Astrocyte of the cerebellum (primary cell): Measurements from ENCODE around the gene NPFFR1.

ENCODE experiments used
- DNase-seq: peaks from one replicate; pipeline ENCODE4 v3.0.0-alpha.2; 2011; ENCODE audit warnings: low read depth
- H3K4me3 ChIP-seq: 2 replicates; pipeline ENCODE4 v1.5.1; 2011; ENCODE audit warnings: mild to moderate bottlenecking, low read depth, low read length, moderate library complexity
- CTCF ChIP-seq: IDR thresholded peaks from 2 replicates; pipeline ENCODE4 v1.5.1; 2012; ENCODE audit warnings: low read length, low read depth, moderate library complexity, mild to moderate bottlenecking; ENCODE audit errors: missing control alignments
- in situ Hi-C: cut with HindIII; loops from 2 replicates; pipeline ENCODE4 v1.10.0; 2017; ENCODE audit warnings: low sequenced_read_pairs

The NPFFR1 gene

GRCh38 chr10:70295926-70296325 lies 12.1 kb upstream of the NPFFR1 start:
- in situ Hi-C loops: no loop called here
- no peak for TF ChIP-seq CTCF
- no peak overlapping the region for H3K4me3 ChIP-seq
- no peak for DNase-seq

- H3K4me3 ChIP-seq: no peak overlapping the region
- TF ChIP-seq CTCF: no peak
- in situ Hi-C loops: no loop called here
- no peak for DNase-seq
These were observed 11.5 kb upstream of the NPFFR1 start for GRCh38 chr10:70295321-70295720.

GRCh38 chr10:70293169-70293843 lies 9.5 kb upstream of the NPFFR1 start:
- no peak for DNase-seq
- in situ Hi-C loops: no loop called here
- TF ChIP-seq CTCF: no peak
- H3K4me3 ChIP-seq: no peak overlapping the region

GRCh38 chr10:70292004-70292403 lies 8.2 kb upstream of the NPFFR1 start:
- no peak for DNase-seq
- no peak overlapping the region for H3K4me3 ChIP-seq
- TF ChIP-seq CTCF: no peak
- in situ Hi-C loops: no loop called here

- TF ChIP-seq CTCF: no peak
- DNase-seq: no peak
- no peak overlapping the region for H3K4me3 ChIP-seq
- in situ Hi-C loops: no loop called here
These were observed 5.9 kb upstream of the NPFFR1 start for GRCh38 chr10:70289739-70290138.

- in situ Hi-C loops: no loop called here
- DNase-seq: no peak
- no peak for TF ChIP-seq CTCF
- H3K4me3 ChIP-seq: no peak overlapping the region
These were observed 2.8 kb upstream of the NPFFR1 start for GRCh38 chr10:70286616-70287015.
